HepG2 (cell line): Measurements from ENCODE around the gene SLC35F1. TPM values are rescaled to one million over a fixed set of nuclear protein-coding genes. Genes with fewer than 3 reads are reported as not detected.

Source experiments
- ATAC-seq: fragments of 200-7000 bp; cut with Tn5 transposase; 3 replicates; pipeline ENCODE4 v1.9.1; 2020; ENCODE audit warnings: mild to moderate bottlenecking, moderate library complexity
- BruUV-seq: library from RNA; stranded (reverse); fragments of 400-500 nt; replicated peaks from 2 replicates; lab custom pipeline; 2021; lab: Mats Ljungman, UMichigan
- CTCF ChIA-PET: fragments of 300-600 bp; formaldehyde crosslinking; extraction: SDS; loops from one replicate; lab custom pipeline; 2021; ENCODE audit warnings: low total read pairs, inconsistent platforms, low intra/inter-chr PET ratio; lab: Yijun Ruan, JAX
- POLR2A ChIA-PET: fragments of 350-600 bp; sonication (Branson Sonifier 250); formaldehyde crosslinking; loops from one replicate; lab custom pipeline; 2020; ENCODE audit warnings: antibody characterized with exemption, inconsistent platforms; lab: Yijun Ruan, JAX
- DNase-seq: peaks from one replicate; pipeline ENCODE4 v3.0.0-alpha.2; 2015; ENCODE audit warnings: low spot score
- FAIRE-seq: peaks from 3 replicates; lab custom pipeline; 2011; peaks lifted over from hg19 to GRCh38; lab: Jason Lieb, UNC
- H2AFZ ChIP-seq: one replicate; pipeline ENCODE4 v1.6.1; 2011; ENCODE audit warnings: low read length, inconsistent platforms
- H3K27ac ChIP-seq: fragments of 300-600 bp; 3 replicates; pipeline ENCODE4 v1.8.0; 2011; ENCODE audit warnings: mixed run types, mild to moderate bottlenecking, mixed read lengths, low read length, inconsistent platforms; ENCODE audit not compliant: insufficient read depth; ENCODE audit errors: extremely low read length
- H3K27me3 ChIP-seq, 2 experiments: fragments of 200-600 bp in 1 of 2; 2 replicates in 1 of 2; 3 replicates in 1 of 2; pipeline versions ENCODE4 v1.6.0 to v1.8.0; 2011; ENCODE audit warnings: low read length in 2 of 2, mild to moderate bottlenecking in 2 of 2, moderate library complexity in 2 of 2, inconsistent platforms in 1 of 2; ENCODE audit not compliant: insufficient read depth in 2 of 2, control insufficient read depth in 1 of 2
- H3K36me3 ChIP-seq, 2 experiments: fragments of 200-600 bp in 1 of 2; replicated peaks in 1 of 2; 2 replicates in 1 of 2; 3 replicates in 1 of 2; pipeline versions ENCODE4 v1.5.1 to v1.8.0; 2011; ENCODE audit warnings: low read length in 2 of 2, inconsistent platforms in 1 of 2; ENCODE audit not compliant: insufficient read depth in 2 of 2, control insufficient read depth in 1 of 2
- H3K4me1 ChIP-seq: 2 replicates; pipeline ENCODE4 v1.5.1; 2012; ENCODE audit warnings: low read length, inconsistent platforms; ENCODE audit not compliant: insufficient read depth
- H3K4me2 ChIP-seq: 2 replicates; pipeline ENCODE4 v1.6.0; 2011; ENCODE audit warnings: low read depth, low read length, inconsistent platforms
- H3K4me3 ChIP-seq, 3 experiments: fragments of 200-600 bp in 1 of 3; sonication (generic), shearing (Covaris generic) in 1 of 3; replicated peaks in 1 of 3; 2 replicates each; pipeline ENCODE4 v1.5.1; 2011 to 2016; ENCODE audit warnings: low read length in 3 of 3, inconsistent platforms in 2 of 3, low read depth in 2 of 3, mild to moderate bottlenecking in 2 of 3, control low read depth in 1 of 3, mixed read lengths in 1 of 3; ENCODE audit not compliant: insufficient read depth in 1 of 3
- H3K79me2 ChIP-seq: one replicate; pipeline ENCODE4 v1.6.1; 2011; ENCODE audit warnings: low read length, inconsistent platforms; ENCODE audit not compliant: insufficient read depth
- H3K9ac ChIP-seq: 2 replicates; pipeline ENCODE4 v1.6.0; 2011; ENCODE audit warnings: mild to moderate bottlenecking, low read depth, low read length, inconsistent platforms; ENCODE audit not compliant: insufficient read depth
- H3K9me3 ChIP-seq: 2 replicates; pipeline ENCODE4 v1.5.1; 2012; ENCODE audit warnings: mild to moderate bottlenecking, low read length
- H4K20me1 ChIP-seq: 2 replicates; pipeline ENCODE4 v1.6.0; 2011; ENCODE audit warnings: inconsistent platforms, mild to moderate bottlenecking, low read length, moderate library complexity; ENCODE audit not compliant: insufficient read depth
- E2F2 ChIP-seq: sonication (generic); formaldehyde crosslinking; IDR thresholded peaks from 2 replicates; pipeline ENCODE4 v1.4.0; 2020; ENCODE audit warnings: missing genetic modification reagents, borderline replicate concordance
- SMC3 ChIP-seq: IDR thresholded peaks from 2 replicates; pipeline ENCODE4 v1.6.1; 2011; ENCODE audit warnings: low read length, improper control_type of control experiment
- SP2 ChIP-seq: sonication (generic); formaldehyde crosslinking; IDR thresholded peaks from 2 replicates; pipeline ENCODE4 v1.5.1; 2020; ENCODE audit warnings: mild to moderate bottlenecking, missing genetic modification reagents
- TRAFD1 ChIP-seq: sonication (generic); formaldehyde crosslinking; IDR thresholded peaks from 2 replicates; pipeline ENCODE4 v1.5.1; 2020; ENCODE audit warnings: missing genetic modification reagents, mild to moderate bottlenecking, borderline replicate concordance
- WIZ ChIP-seq: sonication (generic); formaldehyde crosslinking; IDR thresholded peaks from 2 replicates; pipeline ENCODE4 v1.5.1; 2020; ENCODE audit warnings: mild to moderate bottlenecking, missing genetic modification reagents
- ZBTB3 ChIP-seq: sonication (generic); formaldehyde crosslinking; IDR thresholded peaks from 2 replicates; pipeline ENCODE4 v1.4.0; 2020; ENCODE audit warnings: low read depth, mild to moderate bottlenecking, moderate library complexity, missing genetic modification reagents, borderline replicate concordance
- ZBTB44 ChIP-seq: sonication (generic); formaldehyde crosslinking; IDR thresholded peaks from 2 replicates; pipeline ENCODE4 v1.4.0; 2020; ENCODE audit warnings: missing genetic modification reagents
- ZEB1 ChIP-seq: IDR thresholded peaks from 2 replicates; pipeline ENCODE4 v1.6.1; 2012; ENCODE audit warnings: mild to moderate bottlenecking, low read depth, inconsistent platforms; ENCODE audit not compliant: insufficient replicate concordance
- ZMYM3 ChIP-seq: sonication (generic); formaldehyde crosslinking; IDR thresholded peaks from 2 replicates; pipeline ENCODE4 v1.5.1; 2020; ENCODE audit warnings: mild to moderate bottlenecking, missing genetic modification reagents
- ZNF274 ChIP-seq: sonication (generic); formaldehyde crosslinking; IDR thresholded peaks from 2 replicates; pipeline ENCODE4 v1.5.1; 2020; ENCODE audit warnings: mild to moderate bottlenecking, missing genetic modification reagents
- ZNF34 ChIP-seq: sonication (generic); formaldehyde crosslinking; IDR thresholded peaks from 2 replicates; pipeline ENCODE4 v1.4.0; 2020; ENCODE audit warnings: mild to moderate bottlenecking, missing genetic modification reagents, borderline replicate concordance
- ZNF549 ChIP-seq: sonication (generic); formaldehyde crosslinking; IDR thresholded peaks from 2 replicates; pipeline ENCODE4 v1.5.0; 2020; ENCODE audit warnings: missing genetic modification reagents
- ZNF781 ChIP-seq: sonication (generic); formaldehyde crosslinking; IDR thresholded peaks from 2 replicates; pipeline ENCODE4 v1.5.1; 2020; ENCODE audit warnings: borderline replicate concordance, mild to moderate bottlenecking, missing genetic modification reagents; ENCODE audit errors: not compliant biosample characterization
- ZSCAN30 ChIP-seq: sonication (generic); formaldehyde crosslinking; IDR thresholded peaks from 2 replicates; pipeline ENCODE4 v1.5.0; 2020; ENCODE audit warnings: mild to moderate bottlenecking, missing genetic modification reagents
- WGBS: methylation state at CpG from one replicate; pipeline ENCODE4 v1.1.6; 2017; ENCODE audit warnings: low lambda C conversion rate; 5-methylcytosine and 5-hydroxymethylcytosine counted together
- in situ Hi-C: cut with HindIII; loops from 2 replicates; pipeline ENCODE4 v1.10.0; 2017; ENCODE audit warnings: low pct_unique_long_range_greater_than_20kb; ENCODE audit not compliant: extremely low pct_ligation_motif_present
- intact Hi-C: fragments of 100-400 bp; cut with micrococcal nuclease; formaldehyde crosslinking; loops from one replicate; pipeline ENCODE4 v1.10.0; 2022; ENCODE audit not compliant: unreplicated experiment
- polyA plus RNA-seq, 8 experiments: library from polyadenylated mRNA; depleted of rRNA in 3 of 8; stranded (reverse) in 7 of 8; unstranded in 1 of 8; fragments of >200 nt; fragmentation: Illumina TruSeq in 4 of 8; extraction: Trizol in 4 of 8; gene quantifications; 2 replicates each; pipeline versions ENCODE4 v1.2.1 to v1.2.3, GENCODE V29; 2011 to 2016; ENCODE audit warnings: low read depth in 4 of 8, missing spikeins in 1 of 8, mixed read lengths in 1 of 8; ENCODE audit not compliant: insufficient read depth in 1 of 8
- total RNA-seq, 5 experiments: library from RNA; depleted of rRNA; stranded (reverse); fragments of >200 nt; fragmentation: Illumina TruSeq; extraction: Trizol; gene quantifications; 2 replicates each; pipeline ENCODE4 v1.2.3, GENCODE V29; 2016; ENCODE audit warnings: low read depth in 1 of 5

SLC35F1 gene
- total and polyA plus RNA-seq, 2 of the 13 experiments (the other 11 are each of a cell fraction or from before 2014, with no cell fraction given): 0.01 TPM; not detected in 1

GRCh38 chr6:117909638-117910037 is 2.6 kb downstream of the SLC35F1 start (continued):
- no peak for TF ChIP-seq E2F2
- no peak for TF ChIP-seq ZBTB3 (CRISPR knock-in tag)
- TF ChIP-seq ZNF274 (CRISPR knock-in tag): no peak
- no peak for TF ChIP-seq ZNF549 (CRISPR knock-in tag)
- no peak for TF ChIP-seq ZEB1
- no peak for TF ChIP-seq SP2 (CRISPR knock-in tag)
- TF ChIP-seq, all 625 proteins: peak for 0

- Histone ChIP-seq H3K27ac (no peak overlapping the region), H3K9ac (no peak overlapping the region), H3K9me3 (no peaks in the 10 kb centered on the region), H3K36me3 (no peaks in the 10 kb centered on the region)
- no peak for FAIRE-seq
- POLR2A ChIA-PET: no interaction called here
- ATAC-seq: no peak
- no peak for DNase-seq
- TF ChIP-seq ZNF781 (no peak), ZBTB44 (CRISPR knock-in tag) (no peak), WIZ (CRISPR knock-in tag) (no peak), ZNF34 (no peak), TRAFD1 (CRISPR knock-in tag) (no peak), ZMYM3 (CRISPR knock-in tag) (no peak), ZSCAN30 (CRISPR knock-in tag) (no peak), SMC3 (no peak)
- TF ChIP-seq, all 625 proteins: peak for 0
- H2AFZ ChIP-seq: no peak overlapping the region
- H3K4me3 ChIP-seq: no peak overlapping the region
- H3K27me3 ChIP-seq: peaks cover 6 to 29% of the 10 kb centered on the region in 2 experiments; a peak in 4 of 5 replicates
- in situ Hi-C loops (no loop called here), intact Hi-C loops (no loop called here)
- 17% methylated on average over 4 of the region's 4 CpGs for WGBS
- no peaks in the 10 kb centered on the region for H3K79me2 ChIP-seq
- BruUV-seq: no TSS peak
- CTCF ChIA-PET: no interaction called here
- H3K4me2 ChIP-seq: no peak overlapping the region
- no peaks in the 10 kb centered on the region for H4K20me1 ChIP-seq
- H3K4me1 ChIP-seq: peaks cover 6% of the 10 kb centered on the region
Observed at GRCh38 chr6:117910549-117910948, 3.5 kb downstream of the SLC35F1 start.
